ENCODE data around the gene YBEY. TPM values are rescaled to one million over a fixed set of nuclear protein-coding genes. Genes with fewer than 3 reads are reported as not detected.

YBEY gene
- total and polyA plus RNA-seq, 2 of the 13 experiments (the other 11 are each of a cell fraction or from before 2014, with no cell fraction given) = 6.5 to 8.9 TPM

DNA sequence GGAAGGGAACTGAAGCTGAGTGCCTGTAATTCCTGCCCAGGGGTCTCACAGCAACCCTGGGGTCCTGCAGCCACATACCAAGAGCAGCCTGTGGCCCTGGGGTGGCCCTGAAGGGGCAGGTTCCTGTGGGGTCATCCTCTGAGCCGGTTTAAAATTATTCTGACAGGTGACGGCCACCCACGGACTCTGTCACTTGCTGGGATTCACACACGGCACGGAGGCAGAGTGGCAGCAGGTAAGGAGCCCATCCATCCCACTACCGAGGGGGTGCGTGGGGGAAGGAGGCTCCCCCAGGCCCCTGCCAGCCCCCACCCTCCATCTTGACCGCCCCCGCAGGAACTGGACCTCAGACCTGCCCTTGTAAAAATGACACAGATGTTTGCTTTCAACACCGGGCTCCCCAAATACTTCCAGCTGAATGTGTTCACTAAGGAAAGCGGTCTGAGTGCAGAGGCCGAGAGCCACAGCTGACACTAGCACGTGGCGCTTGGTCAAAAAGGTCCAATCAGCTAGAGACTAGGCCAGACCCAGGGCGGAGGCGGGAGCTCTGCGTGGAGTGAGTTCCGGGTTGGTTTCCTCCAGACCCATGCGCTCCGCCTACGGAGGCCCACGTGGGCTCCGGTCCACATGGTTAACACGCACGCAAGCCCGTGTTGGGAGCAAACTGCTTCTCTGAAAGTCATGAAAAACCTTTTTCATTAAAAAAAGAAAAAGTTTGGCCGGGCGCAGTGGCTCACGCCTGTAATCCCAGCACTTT is 10.0 kb downstream of the YBEY start (continued):
- TF ChIP-seq, protein P1, sequence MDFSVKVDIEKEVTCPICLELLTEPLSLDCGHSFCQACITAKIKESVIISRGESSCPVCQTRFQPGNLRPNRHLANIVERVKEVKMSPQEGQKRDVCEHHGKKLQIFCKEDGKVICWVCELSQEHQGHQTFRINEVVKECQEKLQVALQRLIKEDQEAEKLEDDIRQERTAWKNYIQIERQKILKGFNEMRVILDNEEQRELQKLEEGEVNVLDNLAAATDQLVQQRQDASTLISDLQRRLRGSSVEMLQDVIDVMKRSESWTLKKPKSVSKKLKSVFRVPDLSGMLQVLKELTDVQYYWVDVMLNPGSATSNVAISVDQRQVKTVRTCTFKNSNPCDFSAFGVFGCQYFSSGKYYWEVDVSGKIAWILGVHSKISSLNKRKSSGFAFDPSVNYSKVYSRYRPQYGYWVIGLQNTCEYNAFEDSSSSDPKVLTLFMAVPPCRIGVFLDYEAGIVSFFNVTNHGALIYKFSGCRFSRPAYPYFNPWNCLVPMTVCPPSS (IDR thresholded peaks at IDR 0.05) = no peak
- TF ChIP-seq, protein P2, sequence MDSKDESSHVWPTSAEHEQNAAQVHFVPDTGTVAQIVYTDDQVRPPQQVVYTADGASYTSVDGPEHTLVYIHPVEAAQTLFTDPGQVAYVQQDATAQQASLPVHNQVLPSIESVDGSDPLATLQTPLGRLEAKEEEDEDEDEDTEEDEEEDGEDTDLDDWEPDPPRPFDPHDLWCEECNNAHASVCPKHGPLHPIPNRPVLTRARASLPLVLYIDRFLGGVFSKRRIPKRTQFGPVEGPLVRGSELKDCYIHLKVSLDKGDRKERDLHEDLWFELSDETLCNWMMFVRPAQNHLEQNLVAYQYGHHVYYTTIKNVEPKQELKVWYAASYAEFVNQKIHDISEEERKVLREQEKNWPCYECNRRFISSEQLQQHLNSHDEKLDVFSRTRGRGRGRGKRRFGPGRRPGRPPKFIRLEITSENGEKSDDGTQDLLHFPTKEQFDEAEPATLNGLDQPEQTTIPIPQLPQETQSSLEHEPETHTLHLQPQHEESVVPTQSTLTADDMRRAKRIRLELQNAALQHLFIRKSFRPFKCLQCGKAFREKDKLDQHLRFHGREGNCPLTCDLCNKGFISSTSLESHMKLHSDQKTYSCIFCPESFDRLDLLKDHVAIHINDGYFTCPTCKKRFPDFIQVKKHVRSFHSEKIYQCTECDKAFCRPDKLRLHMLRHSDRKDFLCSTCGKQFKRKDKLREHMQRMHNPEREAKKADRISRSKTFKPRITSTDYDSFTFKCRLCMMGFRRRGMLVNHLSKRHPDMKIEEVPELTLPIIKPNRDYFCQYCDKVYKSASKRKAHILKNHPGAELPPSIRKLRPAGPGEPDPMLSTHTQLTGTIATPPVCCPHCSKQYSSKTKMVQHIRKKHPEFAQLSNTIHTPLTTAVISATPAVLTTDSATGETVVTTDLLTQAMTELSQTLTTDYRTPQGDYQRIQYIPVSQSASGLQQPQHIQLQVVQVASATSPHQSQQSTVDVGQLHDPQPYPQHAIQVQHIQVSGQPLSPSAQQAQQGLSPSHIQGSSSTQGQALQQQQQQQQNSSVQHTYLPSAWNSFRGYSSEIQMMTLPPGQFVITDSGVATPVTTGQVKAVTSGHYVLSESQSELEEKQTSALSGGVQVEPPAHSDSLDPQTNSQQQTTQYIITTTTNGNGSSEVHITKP (CRISPR knock-in tag; IDR thresholded peaks at IDR 0.05; ENCODE audit: low read depth) = peak; percentile 25; the same call in 1 of the 2 replicates
- TF ChIP-seq, protein P3, sequence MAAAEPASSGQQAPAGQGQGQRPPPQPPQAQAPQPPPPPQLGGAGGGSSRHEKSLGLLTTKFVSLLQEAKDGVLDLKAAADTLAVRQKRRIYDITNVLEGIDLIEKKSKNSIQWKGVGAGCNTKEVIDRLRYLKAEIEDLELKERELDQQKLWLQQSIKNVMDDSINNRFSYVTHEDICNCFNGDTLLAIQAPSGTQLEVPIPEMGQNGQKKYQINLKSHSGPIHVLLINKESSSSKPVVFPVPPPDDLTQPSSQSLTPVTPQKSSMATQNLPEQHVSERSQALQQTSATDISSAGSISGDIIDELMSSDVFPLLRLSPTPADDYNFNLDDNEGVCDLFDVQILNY (CRISPR knock-in tag; conservative IDR thresholded peaks at IDR 0.05) = no peak
- TF ChIP-seq HCFC1 (IDR thresholded peaks at IDR 0.05; ENCODE audit: low read depth, low read length) = no peak
- 0 out of 2 replicates have a peak, but pooled peaks have one; percentile 30 for TF ChIP-seq ZNF501 (CRISPR knock-in tag; IDR thresholded peaks at IDR 0.05)
- TF ChIP-seq, protein P4, sequence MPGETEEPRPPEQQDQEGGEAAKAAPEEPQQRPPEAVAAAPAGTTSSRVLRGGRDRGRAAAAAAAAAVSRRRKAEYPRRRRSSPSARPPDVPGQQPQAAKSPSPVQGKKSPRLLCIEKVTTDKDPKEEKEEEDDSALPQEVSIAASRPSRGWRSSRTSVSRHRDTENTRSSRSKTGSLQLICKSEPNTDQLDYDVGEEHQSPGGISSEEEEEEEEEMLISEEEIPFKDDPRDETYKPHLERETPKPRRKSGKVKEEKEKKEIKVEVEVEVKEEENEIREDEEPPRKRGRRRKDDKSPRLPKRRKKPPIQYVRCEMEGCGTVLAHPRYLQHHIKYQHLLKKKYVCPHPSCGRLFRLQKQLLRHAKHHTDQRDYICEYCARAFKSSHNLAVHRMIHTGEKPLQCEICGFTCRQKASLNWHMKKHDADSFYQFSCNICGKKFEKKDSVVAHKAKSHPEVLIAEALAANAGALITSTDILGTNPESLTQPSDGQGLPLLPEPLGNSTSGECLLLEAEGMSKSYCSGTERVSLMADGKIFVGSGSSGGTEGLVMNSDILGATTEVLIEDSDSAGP (CRISPR knock-in tag; IDR thresholded peaks at IDR 0.05; ENCODE audit: borderline replicate concordance) = 0 out of 2 replicates have a peak, but pooled peaks have one; percentile 14
- TF ChIP-seq ZBTB38 (CRISPR knock-in tag; IDR thresholded peaks at IDR 0.05) = peak; percentile 52
- TF ChIP-seq ZBTB1 (CRISPR knock-in tag; IDR thresholded peaks at IDR 0.05; ENCODE audit: borderline replicate concordance) = no peak
- TF ChIP-seq, protein P5, sequence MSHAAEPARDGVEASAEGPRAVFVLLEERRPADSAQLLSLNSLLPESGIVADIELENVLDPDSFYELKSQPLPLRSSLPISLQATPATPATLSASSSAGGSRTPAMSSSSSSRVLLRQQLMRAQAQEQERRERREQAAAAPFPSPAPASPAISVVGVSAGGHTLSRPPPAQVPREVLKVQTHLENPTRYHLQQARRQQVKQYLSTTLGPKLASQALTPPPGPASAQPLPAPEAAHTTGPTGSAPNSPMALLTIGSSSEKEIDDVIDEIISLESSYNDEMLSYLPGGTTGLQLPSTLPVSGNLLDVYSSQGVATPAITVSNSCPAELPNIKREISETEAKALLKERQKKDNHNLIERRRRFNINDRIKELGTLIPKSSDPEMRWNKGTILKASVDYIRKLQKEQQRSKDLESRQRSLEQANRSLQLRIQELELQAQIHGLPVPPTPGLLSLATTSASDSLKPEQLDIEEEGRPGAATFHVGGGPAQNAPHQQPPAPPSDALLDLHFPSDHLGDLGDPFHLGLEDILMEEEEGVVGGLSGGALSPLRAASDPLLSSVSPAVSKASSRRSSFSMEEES (CRISPR knock-in tag; IDR thresholded peaks at IDR 0.05) = no peak
- TF ChIP-seq GABPA (IDR thresholded peaks at IDR 0.05; ENCODE audit: low read depth, low read length) = peak; percentile 19; the same call in 1 of the 2 replicates
- TF ChIP-seq GABPA (CRISPR knock-in tag; IDR thresholded peaks at IDR 0.05; ENCODE audit: low read depth) = peak; percentile 69
- TF ChIP-seq, protein P6, sequence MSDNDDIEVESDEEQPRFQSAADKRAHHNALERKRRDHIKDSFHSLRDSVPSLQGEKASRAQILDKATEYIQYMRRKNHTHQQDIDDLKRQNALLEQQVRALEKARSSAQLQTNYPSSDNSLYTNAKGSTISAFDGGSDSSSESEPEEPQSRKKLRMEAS (IDR thresholded peaks at IDR 0.05) = peak; percentile 90
- TF ChIP-seq, protein P7, sequence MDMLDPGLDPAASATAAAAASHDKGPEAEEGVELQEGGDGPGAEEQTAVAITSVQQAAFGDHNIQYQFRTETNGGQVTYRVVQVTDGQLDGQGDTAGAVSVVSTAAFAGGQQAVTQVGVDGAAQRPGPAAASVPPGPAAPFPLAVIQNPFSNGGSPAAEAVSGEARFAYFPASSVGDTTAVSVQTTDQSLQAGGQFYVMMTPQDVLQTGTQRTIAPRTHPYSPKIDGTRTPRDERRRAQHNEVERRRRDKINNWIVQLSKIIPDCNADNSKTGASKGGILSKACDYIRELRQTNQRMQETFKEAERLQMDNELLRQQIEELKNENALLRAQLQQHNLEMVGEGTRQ (IDR thresholded peaks at IDR 0.05; ENCODE audit: low read depth, low read length) = peak; percentile 83
- TF ChIP-seq, protein P7 (CRISPR knock-in tag; IDR thresholded peaks at IDR 0.05; ENCODE audit: borderline replicate concordance) = peak; percentile 83; the same call in 1 of the 2 replicates
- TF ChIP-seq ZNF883 (CRISPR knock-in tag; IDR thresholded peaks at IDR 0.05; ENCODE audit: not compliant biosample characterization) = peak; percentile 31
- TF ChIP-seq RFX5 (IDR thresholded peaks at IDR 0.05; ENCODE audit: low read depth, low read length) = no peak
